ENCODE measurements around the gene MECR.

The MECR gene

GRCh38 chr1:29201595-29202051 lies 29.1 kb downstream of the MECR start:
- DNase-seq: no peak

- no peak for DNase-seq
Observed at GRCh38 chr1:29200906-29201594, 29.7 kb downstream of the MECR start.

DNA sequence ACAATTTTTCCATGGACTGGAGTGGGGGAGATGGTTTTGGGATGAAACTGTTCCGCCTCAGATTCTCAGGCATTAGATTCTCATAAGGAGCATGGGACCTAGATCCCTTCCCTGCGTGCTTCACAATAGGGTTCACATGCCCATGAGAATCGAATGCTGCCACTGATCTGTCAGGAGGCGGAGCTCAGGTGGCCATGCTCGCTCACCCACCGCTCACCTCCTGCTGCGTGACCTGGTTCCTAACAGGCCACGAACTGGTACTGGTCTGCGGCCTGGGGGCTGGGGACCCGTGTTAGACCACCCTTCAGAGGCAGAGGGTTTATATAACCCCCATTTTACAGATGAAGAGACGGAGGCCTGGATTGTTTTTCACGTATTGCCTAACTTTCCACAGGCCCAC lies 32.7 kb downstream of the MECR start:
- DNase-seq: no peak

DNA sequence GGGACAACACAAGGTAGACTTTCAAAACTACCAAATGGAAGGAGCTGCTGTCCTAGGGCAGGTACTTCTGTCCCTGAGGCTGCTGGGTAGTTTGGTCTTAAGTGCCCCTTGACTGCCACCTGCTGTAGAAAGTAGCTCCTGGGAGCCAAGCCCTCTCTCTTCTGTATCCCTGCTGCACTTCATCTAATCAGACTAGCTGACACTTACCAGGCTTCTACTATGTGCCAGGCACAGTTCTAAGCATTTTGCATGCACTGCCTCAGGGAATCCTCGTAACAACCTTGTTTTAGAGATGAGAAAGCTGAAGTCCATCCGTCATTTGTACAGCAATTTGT lies 33.2 kb downstream of the MECR start:
- no peak for DNase-seq

DNA sequence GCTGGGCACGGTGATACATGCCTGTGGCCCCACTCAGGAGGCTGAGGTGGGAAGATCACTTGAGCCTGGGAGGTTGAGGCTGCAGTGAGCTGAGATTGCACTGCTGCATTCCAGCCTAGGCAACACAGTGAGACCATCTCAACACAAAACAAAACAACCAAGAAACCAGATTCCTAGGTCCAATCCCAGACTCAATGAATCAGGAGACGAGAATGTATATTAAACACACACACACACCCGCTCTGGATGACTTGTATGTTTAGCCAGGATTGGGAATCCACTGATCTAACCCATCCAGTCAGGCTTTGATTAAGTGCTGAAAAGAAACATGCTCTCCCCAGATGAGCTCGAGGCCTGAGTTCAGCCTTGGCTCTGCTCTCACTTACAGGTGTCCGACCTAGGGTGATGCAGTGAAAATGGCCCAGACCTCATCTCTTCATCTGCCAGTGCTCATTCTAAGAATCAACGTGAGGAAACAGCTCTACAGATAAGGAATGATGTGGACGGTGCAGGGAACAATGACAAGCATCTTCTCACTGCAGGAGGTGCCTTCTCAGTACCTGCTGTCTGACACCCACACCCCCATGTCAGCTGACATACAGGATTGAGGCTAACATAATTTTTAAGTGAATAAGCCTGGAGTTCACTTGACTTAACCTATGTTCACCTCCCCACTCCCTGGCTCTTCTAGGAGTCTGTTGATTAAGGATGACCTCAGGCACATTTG lies 33.7 kb downstream of the MECR start:
- DNase-seq: no peak

DNA sequence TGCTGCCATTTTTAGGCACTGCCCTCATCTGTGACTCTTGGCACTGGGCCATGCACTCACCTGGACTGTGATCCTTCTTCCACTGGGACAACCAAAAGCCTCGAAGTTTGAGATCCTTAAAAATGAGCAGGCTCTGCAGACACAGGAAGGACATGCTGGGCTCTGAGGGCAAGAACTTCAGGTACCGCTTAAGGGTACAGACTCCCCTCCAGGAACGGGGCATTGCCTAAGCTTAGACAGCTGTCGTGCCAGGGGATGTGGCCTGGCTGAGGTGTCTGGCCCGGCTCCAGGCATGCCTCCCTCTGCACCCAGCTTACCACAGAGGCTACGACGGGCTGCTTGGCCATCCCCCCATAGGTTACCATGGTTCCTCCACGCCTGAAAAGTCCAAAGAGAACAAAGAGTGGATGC lies 34.8 kb downstream of the MECR start:
- DNase-seq: no peak

GRCh38 chr1:29193879-29194455 lies 36.8 kb downstream of the MECR start:
- DNase-seq: no peak

DNA sequence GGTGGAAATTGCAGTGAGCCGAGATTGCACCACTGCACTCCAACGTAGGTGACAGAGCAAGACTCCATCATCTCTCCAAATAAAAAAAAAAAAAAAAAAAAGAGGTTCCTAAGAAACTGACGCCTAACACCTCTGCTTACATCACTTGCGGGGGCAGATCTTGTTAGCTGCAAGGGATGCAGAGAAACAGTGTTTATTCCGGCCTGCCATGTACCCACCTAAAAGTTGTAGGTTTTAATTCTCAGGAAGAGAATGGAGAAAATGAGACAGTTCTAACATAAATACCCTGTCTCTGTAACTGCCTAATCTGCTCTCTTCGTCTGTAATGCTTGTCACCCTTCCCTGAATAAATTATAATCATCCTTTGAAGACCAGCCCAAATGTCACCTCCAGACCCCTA lies 40.0 kb downstream of the MECR start:
- no peak for DNase-seq

- no peak for DNase-seq
Observed at GRCh38 chr1:29186707-29187106, 44.0 kb downstream of the MECR start.

- no peak for DNase-seq
Observed at GRCh38 chr1:29186252-29186651, 44.5 kb downstream of the MECR start.

GRCh38 chr1:29183287-29183686 lies 47.4 kb downstream of the MECR start:
- DNase-seq: no peak

DNA sequence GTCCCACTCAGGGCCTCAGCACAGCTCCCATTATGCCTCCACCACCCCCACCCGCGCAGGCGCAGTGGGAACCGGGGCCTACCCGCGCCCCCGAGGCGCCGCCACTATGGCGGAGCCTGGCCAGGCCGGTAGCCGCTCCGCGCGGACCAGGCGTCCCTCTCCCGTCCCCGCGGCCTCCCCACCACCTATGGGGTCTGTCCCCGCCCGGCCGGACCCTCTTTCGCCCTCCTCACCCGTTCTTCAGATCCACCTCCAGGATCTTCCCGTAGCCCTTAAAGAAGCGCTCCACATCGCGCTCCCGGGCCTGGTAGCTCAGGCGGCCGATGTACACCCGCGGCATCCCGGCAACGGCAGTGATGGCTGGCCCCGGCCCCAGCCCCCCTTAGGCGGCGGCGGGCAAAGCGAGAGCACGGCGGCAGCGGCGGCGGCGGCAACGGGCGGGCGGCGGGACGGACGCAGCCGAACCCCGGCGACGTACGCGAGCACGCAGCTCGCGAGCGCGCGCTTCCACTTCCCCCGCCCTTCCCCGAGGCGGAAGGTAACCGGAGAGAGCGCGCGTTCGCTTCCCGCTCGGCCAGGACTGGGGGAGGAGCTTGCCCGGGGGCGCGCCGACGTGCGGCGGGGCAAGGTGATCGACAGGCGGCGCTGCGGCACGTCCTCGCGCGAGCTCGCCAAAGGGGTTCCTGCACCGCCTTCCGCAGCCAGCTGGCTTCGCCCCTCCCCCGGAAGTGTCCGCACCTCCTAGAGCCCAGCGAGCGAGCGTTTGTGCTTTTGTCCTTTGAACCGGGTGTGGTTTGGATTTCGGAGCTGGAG lies 49.1 kb downstream of the MECR start, which contains the start of gene SRSF4:
Gene SRSF4, minus strand, starts transcription at position 488 of the 813 bp plus-strand sequence. Its CDS starts 148 bp downstream, at position 340.
- DNase-seq: peak; percentile 89

DNA sequence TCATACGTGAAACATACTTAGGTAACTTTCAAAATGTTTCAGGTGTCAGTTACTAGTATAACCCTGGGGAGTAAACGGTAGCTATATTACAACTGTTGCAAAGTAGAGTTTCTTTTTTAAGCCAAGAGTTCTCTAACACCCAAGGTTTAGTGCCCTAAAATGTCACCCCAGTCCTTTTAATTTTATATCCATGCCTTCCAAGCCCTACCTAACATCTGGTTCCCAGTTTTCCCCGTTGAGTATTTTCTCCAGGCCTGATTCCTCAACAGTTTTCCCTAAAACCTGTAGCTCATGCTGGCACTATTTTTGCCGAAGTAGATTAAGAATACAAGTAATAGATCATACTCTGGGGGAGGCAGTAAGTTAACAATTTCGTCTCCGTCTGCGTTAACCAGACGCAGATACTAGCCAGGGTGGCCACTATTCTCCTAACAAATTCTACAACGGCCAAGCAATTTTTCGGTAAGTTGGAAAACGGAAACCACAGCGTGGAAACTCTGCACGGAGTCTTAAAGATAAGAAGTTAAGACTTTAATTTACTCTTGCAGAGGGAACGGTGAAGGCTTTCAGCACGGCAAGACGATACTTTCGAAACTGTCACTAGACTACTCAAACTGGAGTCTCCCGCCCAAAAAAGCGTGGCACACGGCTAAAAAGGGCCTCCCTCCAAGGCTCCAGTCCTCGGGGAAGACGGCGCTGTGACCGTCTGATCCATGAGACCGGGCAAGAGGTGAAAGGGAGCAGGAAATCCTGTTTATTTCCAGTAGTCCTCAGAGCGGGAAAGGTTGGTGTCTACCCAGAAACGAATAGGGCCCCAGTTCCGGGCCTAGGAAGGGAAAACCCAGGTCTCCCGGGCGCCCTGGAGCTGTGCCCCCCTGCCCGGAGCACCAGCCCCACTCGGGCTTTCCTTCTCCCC lies 50.0 kb downstream of the MECR start:
- DNase-seq: no peak

GRCh38 chr1:29179641-29180184 lies 51.0 kb downstream of the MECR start:
- no peak for DNase-seq

DNA sequence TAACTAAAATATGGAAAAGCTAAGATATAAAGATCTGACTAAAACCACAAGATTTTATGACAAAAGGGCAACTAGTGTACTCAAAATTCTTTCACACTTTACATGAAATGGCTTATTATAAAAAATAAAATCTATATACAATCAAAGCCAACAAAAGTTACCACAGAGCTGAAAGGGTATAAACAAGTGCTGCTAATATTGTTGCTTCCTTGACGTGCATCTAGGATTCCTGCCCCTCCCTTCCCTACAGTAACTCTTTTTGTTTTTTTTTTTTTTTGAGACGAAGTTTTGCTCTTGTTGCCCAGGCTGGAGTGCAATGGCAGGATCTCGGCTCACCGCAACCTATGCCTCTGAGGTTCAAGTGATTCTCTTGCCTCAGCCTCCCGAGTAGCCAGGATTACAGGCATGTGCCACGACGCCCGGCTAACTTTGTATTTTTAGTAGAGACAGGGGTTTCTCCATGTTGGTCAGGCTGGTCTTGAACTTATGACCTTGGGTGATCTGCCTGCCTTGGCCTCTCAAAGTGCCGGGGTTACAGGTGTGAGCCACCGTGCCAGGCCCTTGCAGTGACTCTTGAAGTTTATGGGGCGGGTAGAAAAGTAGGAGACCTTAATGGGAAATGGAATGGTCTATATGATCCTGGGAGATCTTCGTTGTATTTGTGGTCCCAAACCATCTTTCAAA lies 53.6 kb downstream of the MECR start:
- DNase-seq: no peak

- DNase-seq: no peak
Observed at GRCh38 chr1:29176576-29176975, 54.2 kb downstream of the MECR start.

DNA sequence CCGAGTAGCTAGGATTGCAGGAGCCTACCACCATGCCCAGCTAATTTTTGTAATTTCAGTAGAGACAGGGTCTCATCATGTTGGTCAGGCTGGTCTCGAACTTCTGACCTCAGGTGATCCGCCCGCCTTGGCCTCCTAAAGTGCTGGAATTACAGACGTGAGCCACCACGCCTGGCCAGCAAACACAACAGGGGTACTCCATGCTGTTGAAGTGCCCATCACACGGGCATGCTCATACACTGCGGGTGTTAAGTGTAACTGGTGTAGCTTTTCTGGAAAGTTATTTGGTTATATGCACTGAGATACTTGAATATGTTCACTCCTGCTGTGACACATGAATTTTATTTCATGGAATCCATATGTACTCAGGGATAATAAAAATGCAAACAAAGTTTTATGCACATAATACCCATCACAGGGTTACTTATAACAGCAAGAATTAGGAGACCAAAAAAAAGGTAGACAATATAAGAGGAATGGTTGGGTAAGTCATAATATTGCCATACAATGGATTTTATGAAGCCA lies 58.3 kb downstream of the MECR start:
- no peak for DNase-seq

DNA sequence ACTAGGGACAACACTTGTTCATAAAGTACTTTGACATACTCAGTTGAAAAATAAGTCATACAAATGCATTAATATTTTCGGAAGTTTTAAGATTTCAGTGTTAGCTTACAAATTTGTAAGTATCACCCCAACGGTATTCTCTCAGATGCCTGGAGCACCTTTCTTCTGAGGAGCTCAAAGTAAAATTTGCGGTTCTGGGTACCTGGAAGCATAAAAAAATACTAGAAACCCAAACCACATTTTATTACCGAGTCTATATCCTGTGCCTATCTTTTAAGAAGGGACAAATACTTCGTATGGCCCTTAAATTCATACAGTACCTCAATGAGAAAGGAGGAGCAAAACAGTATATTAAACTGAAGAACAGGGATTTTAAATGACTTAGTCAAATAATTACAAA lies 59.2 kb downstream of the MECR start:
- no peak for DNase-seq

DNA sequence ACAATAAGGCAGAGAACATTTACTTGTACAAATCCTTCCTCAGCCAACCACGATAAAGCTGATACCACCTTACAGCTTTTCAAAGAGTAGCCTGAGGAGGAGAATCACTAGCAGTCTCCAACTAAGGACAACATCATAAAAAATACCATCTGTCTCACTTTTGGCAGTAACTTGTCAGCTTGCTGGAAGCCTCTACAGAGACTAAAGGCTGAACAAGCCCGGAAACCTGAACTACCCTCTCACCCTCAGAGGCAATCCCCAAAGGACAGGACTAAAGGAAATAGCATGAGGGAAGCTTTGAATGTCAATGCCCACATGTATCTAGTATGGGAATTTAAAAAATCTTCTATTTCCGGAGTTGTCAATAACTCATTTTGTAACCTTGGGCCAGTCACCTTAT lies 59.6 kb downstream of the MECR start:
- no peak for DNase-seq

DNA sequence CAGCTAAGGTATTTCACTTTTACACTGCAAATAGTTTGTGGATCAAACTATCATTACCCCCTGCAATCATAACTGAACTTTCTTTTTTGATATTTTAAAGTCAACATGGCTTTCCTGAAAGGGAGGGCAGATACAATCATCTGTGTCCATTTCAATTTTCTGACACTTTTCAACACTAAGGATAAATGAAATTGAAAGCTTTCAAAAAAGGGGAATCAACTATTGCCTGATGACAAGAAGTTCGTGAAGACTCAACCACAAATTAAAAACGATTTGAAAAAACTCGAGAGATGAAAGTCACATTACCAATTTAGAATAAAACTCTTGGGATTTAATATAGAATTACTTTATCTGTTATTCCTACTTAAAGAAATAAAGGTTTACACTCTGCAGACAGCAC lies 60.8 kb downstream of the MECR start:
- DNase-seq: no peak

DNA sequence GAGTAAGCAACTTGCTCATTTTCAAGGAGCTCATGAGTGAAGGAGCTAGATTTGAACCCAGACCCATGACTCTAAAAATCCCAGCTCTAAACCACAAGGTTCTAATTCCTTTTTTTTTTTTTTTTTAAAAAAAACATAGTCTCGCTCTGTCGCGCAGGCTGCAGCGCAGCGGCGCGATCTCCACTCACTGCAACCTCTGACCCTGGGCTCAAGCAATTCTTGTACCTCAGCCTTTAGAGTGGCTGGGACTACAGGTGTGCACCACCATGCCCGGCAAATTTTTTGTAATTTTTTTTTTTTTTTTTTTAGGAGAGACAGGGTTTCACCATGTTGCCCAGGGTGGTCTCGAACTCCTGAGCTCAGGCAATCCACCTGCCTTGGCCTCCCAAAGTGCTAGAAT lies 62.8 kb downstream of the MECR start:
- no peak for DNase-seq
